Brain microvascular endothelial cell (primary cell): Measurements from ENCODE around the gene PTPRD.

Source experiments
- DNase-seq: peaks from one replicate; pipeline ENCODE4 v3.0.0-alpha.2; 2020
- H3K27ac ChIP-seq: fragments of 250-450 bp; sonication (Bioruptor Pico); 2 replicates; pipeline ENCODE4 v1.5.1; 2020; ENCODE audit warnings: mild to moderate bottlenecking, moderate library complexity
- H3K27me3 ChIP-seq: fragments of 250-450 bp; sonication (Bioruptor Pico); replicated peaks from 2 replicates; pipeline ENCODE4 v1.5.1; 2020; ENCODE audit warnings: mild to moderate bottlenecking
- H3K36me3 ChIP-seq: fragments of 250-450 bp; sonication (Bioruptor Pico); replicated peaks from 2 replicates; pipeline ENCODE4 v1.5.1; 2020; ENCODE audit warnings: mild to moderate bottlenecking
- H3K4me3 ChIP-seq: 2 replicates; pipeline ENCODE4 v1.5.1; 2011; ENCODE audit warnings: low read depth, mild to moderate bottlenecking, control low read depth, low read length, moderate library complexity
- CTCF ChIP-seq: IDR thresholded peaks from 2 replicates; pipeline ENCODE4 v1.5.1; 2011; ENCODE audit warnings: low read depth, mild to moderate bottlenecking, moderate library complexity, low read length, control low read depth, inconsistent platforms; ENCODE audit errors: missing control alignments
- in situ Hi-C: cut with HindIII; loops from 2 replicates; pipeline ENCODE4 v1.10.0; 2017; ENCODE audit warnings: low sequenced_read_pairs, low pct_ligation_motif_present

PTPRD gene

GRCh38 chr9:9286001-9286400, 1326.8 kb downstream of the PTPRD start:
- Histone ChIP-seq H3K4me3 (no peak overlapping the region), H3K27ac (no peak overlapping the region), H3K27me3 (no peaks in the 10 kb centered on the region), H3K36me3 (no peaks in the 10 kb centered on the region)
- in situ Hi-C loops = no loop called here
- DNase-seq = no peak
- no peak for TF ChIP-seq CTCF

GRCh38 chr9:9284201-9284600, 1328.6 kb downstream of the PTPRD start:
- in situ Hi-C loops = no loop called here
- no peak for DNase-seq
- H3K27me3 ChIP-seq = no peaks in the 10 kb centered on the region
- no peak overlapping the region for H3K4me3 ChIP-seq
- TF ChIP-seq CTCF = no peak
- H3K36me3 ChIP-seq = no peaks in the 10 kb centered on the region
- no peak overlapping the region for H3K27ac ChIP-seq

GRCh38 chr9:9283159-9283986, 1329.4 kb downstream of the PTPRD start:
- Histone ChIP-seq H3K36me3 (no peaks in the 10 kb centered on the region), H3K27ac (no peak overlapping the region), H3K27me3 (no peaks in the 10 kb centered on the region), H3K4me3 (no peak overlapping the region)
- in situ Hi-C loops = no loop called here
- no peak for DNase-seq
- TF ChIP-seq CTCF = no peak

- Histone ChIP-seq H3K36me3 (no peaks in the 10 kb centered on the region), H3K27ac (no peak overlapping the region), H3K4me3 (no peak overlapping the region), H3K27me3 (no peaks in the 10 kb centered on the region)
- no peak for DNase-seq
- TF ChIP-seq CTCF = no peak
- in situ Hi-C loops = no loop called here
Observed at GRCh38 chr9:9275601-9276000, 1337.2 kb downstream of the PTPRD start.

- Histone ChIP-seq H3K36me3 (no peaks in the 10 kb centered on the region), H3K27me3 (no peaks in the 10 kb centered on the region), H3K27ac (no peak overlapping the region), H3K4me3 (no peak overlapping the region)
- DNase-seq = no peak
- in situ Hi-C loops = no loop called here
- no peak for TF ChIP-seq CTCF
Observed at GRCh38 chr9:9257999-9258498, 1354.8 kb downstream of the PTPRD start.
